CD1c-positive myeloid dendritic cell (primary cell): ENCODE measurements around the gene ZNF554.

Experiments used
- DNase-seq: peaks from one replicate; pipeline ENCODE4 v3.0.0-alpha.2; 2016; ENCODE audit errors: extremely low spot score

ZNF554 gene

GRCh38 chr19:2819540-2820111 lies at the start of gene ZNF554:
Gene ZNF554, plus strand, starts transcription at chr19:2819868. Its CDS starts 204 bp downstream, at chr19:2820072.
- peak; percentile 98 for DNase-seq

GRCh38 chr19:2770055-2771013 lies 49.3 kb upstream of the ZNF554 start:
- peak; percentile 57 for DNase-seq

- DNase-seq, result no peak
Observed at GRCh38 chr19:2771786-2772674, 47.6 kb upstream of the ZNF554 start.

- no peak for DNase-seq
Observed at GRCh38 chr19:2774083-2774679, 45.5 kb upstream of the ZNF554 start.

GRCh38 chr19:2774953-2775555 lies 44.6 kb upstream of the ZNF554 start:
- DNase-seq, result peak; percentile 90

GRCh38 chr19:2775556-2776430 lies 43.9 kb upstream of the ZNF554 start:
- DNase-seq, result peak; percentile 89

- DNase-seq, result no peak
Observed at GRCh38 chr19:2777952-2778683, 41.5 kb upstream of the ZNF554 start.

- DNase-seq, result no peak
Observed at GRCh38 chr19:2779121-2779740, 40.4 kb upstream of the ZNF554 start.

GRCh38 chr19:2780284-2780683 lies 39.4 kb upstream of the ZNF554 start:
- no peak for DNase-seq

- DNase-seq, result peak; percentile 28
Observed at GRCh38 chr19:2782329-2782935, 37.2 kb upstream of the ZNF554 start.

- peak; percentile 99 for DNase-seq
Observed at GRCh38 chr19:2782936-2783780, 36.5 kb upstream of the ZNF554 start, which contains the start of gene SGTA. Gene SGTA, minus strand, starts transcription at chr19:2783273. Its CDS starts 14,205 bp downstream, at chr19:2769068.

GRCh38 chr19:2783781-2784145 lies 35.9 kb upstream of the ZNF554 start:
- no peak for DNase-seq

GRCh38 chr19:2785244-2785997 lies 34.2 kb upstream of the ZNF554 start, which contains the start of gene THOP1:
Gene THOP1, plus strand, starts transcription at chr19:2785503. Its CDS starts 160 bp downstream, at chr19:2785663.
- peak; percentile 100 for DNase-seq

GRCh38 chr19:2787115-2787514 lies 32.6 kb upstream of the ZNF554 start:
- no peak for DNase-seq

GRCh38 chr19:2788237-2788636 lies 31.4 kb upstream of the ZNF554 start:
- no peak for DNase-seq

- no peak for DNase-seq
Observed at GRCh38 chr19:2790194-2790556, 29.5 kb upstream of the ZNF554 start.
